Astrocyte of the cerebellum (primary cell): ENCODE results near the gene PHF12.
"Not testable (repeated sequence)": the region's sequence is repeated elsewhere in the genome, so short reads cannot be mapped to it uniquely, and the experiment has no call there.

Source experiments
- DNase-seq: peaks from one replicate; pipeline ENCODE4 v3.0.0-alpha.2; 2011; ENCODE audit warnings: low read depth
- H3K4me3 ChIP-seq: 2 replicates; pipeline ENCODE4 v1.5.1; 2011; ENCODE audit warnings: mild to moderate bottlenecking, low read depth, low read length, moderate library complexity
- in situ Hi-C: cut with HindIII; loops from 2 replicates; pipeline ENCODE4 v1.10.0; 2017; ENCODE audit warnings: low sequenced_read_pairs
- TF ChIP-seq, protein P1 (sequence below): IDR thresholded peaks from 2 replicates; pipeline ENCODE4 v1.5.1; 2012; ENCODE audit warnings: low read length, low read depth, moderate library complexity, mild to moderate bottlenecking; ENCODE audit errors: missing control alignments

PHF12 gene

DNA sequence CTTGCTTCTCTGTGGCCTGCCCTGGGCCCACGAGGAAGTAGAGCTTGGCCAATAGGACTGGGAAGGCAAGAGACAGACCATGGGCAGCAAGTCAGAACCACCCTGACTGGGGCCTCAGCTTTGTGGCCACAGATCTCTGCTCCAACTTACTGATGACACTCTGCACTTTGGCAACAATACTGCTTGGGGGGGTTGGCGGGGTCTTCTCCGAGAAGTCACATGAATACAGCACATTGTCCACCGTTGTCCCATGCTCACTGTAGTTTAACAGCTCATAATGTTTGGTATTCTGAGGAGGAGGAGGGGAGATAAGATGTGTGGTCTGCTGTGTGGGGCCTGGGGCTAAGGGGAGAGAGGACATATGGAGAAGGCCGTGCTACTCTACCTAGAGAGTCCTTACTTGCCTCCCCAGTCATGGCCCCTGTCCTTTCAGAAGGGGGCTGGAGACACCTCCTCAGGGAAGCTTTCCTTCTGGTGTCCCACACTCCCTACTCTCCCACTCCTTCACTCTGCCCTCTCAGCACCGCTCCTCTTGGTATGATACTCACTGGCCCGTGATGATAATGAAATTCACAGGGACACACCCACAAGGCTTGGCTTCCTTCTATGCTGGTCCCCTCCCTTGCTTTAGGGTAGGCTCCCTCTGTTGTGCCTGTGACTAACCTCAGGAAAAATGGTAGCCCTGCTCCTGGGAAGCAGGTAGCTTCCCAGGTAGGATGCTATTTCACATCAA, 44.4 kb downstream of the PHF12 start:
- no peak for DNase-seq
- TF ChIP-seq, protein P1, sequence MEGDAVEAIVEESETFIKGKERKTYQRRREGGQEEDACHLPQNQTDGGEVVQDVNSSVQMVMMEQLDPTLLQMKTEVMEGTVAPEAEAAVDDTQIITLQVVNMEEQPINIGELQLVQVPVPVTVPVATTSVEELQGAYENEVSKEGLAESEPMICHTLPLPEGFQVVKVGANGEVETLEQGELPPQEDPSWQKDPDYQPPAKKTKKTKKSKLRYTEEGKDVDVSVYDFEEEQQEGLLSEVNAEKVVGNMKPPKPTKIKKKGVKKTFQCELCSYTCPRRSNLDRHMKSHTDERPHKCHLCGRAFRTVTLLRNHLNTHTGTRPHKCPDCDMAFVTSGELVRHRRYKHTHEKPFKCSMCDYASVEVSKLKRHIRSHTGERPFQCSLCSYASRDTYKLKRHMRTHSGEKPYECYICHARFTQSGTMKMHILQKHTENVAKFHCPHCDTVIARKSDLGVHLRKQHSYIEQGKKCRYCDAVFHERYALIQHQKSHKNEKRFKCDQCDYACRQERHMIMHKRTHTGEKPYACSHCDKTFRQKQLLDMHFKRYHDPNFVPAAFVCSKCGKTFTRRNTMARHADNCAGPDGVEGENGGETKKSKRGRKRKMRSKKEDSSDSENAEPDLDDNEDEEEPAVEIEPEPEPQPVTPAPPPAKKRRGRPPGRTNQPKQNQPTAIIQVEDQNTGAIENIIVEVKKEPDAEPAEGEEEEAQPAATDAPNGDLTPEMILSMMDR: no peak

DNA sequence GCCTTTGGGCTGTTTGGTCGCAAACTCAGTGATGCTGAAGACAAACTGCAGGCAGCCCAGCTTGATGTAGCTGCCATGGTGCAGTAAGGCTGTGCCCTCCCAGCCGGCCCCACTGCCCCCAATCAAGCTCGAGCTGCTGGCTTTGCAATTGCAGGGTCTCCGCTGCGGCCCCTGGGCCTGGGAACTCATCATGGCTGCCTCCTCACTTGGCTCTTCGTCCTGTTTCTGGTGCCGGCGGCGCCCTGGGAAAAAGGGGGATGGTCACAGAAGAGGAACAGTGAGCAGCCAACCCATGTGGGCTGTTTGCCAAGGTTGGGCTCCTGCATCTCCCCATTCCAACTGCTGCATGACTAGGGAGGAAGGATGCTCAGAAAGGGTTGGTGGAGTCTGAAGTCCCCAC, 45.0 kb downstream of the PHF12 start:
- TF ChIP-seq, protein P1: no peak
- in situ Hi-C loops: loop anchor here (5.0 kb wide), 1 partner anchor 39 kb away; no protein-coding TSS in a partner anchor
- DNase-seq: no peak
- H3K4me3 ChIP-seq: no peak overlapping the region

More for the DNA sequence above, 44.4 kb downstream of the PHF12 start:
- H3K4me3 ChIP-seq: no peak overlapping the region
- in situ Hi-C loops: loop anchor here (5.0 kb wide), 1 partner anchor 40 kb away; no protein-coding TSS in a partner anchor

DNA sequence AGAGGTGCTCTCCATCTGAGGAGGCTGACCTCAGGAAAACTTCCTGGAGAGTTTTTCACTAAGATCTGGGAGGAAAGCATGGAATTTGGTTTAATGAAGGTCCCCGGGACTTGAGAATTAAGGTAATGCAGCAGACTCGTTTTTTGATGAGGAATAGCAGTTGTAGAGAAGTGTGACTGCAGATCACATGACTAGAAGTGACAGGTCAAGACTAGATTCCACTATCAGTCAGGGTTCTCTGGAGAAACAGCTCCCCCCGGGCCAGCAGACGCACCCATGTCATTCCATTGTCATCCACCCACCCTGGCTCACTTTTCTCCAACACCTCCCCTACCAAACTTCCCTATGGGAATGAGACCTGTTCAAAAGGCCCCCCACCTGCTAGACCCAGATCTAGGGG, 46.5 kb downstream of the PHF12 start:
- DNase-seq: no peak
- no peak overlapping the region for H3K4me3 ChIP-seq
- TF ChIP-seq, protein P1: no peak
- in situ Hi-C loops: loop anchor here (5.0 kb wide), 1 partner anchor 37 kb away; no protein-coding TSS in a partner anchor

- H3K4me3 ChIP-seq, DNase-seq, in situ Hi-C loops: not testable (repeated sequence)
Measured at GRCh38 chr17:28903546-28903841, 47.8 kb downstream of the PHF12 start.

DNA sequence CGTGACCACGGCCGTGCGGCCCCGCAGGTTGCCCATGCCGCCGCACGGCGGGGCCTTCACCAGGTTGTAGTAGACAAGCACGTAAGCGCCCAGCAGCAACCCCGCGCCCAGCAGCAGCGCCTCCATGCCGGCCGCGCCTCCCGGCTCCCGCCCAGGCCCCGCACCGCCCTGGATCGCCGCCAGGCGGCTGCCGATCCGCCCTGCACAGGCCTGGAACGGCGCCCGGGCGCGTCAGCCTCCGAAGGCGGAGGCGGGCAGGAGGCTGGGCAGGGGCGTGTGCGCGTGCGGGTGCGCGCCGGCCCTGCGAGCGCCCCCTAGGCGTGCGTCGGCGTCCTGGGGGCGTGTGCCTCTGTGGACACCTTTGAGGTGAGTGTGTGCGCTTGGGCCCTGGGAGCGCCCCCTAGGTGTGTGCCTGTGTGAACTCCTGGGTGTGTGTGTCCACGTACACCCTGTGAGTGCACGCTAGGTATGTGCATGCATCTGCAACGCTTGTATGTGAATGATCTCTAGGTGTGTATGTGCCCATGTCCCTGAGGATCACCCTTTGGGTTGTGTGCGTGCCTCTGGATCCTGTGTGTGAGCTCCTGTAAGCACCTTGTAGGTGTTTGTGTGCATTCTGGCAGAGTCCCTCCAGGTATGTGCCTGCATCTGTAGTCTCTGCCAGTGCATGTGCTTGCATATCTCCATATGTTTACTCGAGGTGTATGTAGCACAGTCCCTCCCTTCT, 48.3 kb downstream of the PHF12 start, which contains the start of gene DHRS13:
Gene DHRS13 (minus strand): TSS at position 261 of the 727 bp plus-strand sequence. CDS start 135 bp downstream, at position 126.
- TF ChIP-seq, protein P1: peak; percentile 73
- in situ Hi-C loops: no loop called here
- peak within 1 kb of the TSS; percentile 44 for H3K4me3 ChIP-seq
- peak; percentile 39 for DNase-seq

DNA sequence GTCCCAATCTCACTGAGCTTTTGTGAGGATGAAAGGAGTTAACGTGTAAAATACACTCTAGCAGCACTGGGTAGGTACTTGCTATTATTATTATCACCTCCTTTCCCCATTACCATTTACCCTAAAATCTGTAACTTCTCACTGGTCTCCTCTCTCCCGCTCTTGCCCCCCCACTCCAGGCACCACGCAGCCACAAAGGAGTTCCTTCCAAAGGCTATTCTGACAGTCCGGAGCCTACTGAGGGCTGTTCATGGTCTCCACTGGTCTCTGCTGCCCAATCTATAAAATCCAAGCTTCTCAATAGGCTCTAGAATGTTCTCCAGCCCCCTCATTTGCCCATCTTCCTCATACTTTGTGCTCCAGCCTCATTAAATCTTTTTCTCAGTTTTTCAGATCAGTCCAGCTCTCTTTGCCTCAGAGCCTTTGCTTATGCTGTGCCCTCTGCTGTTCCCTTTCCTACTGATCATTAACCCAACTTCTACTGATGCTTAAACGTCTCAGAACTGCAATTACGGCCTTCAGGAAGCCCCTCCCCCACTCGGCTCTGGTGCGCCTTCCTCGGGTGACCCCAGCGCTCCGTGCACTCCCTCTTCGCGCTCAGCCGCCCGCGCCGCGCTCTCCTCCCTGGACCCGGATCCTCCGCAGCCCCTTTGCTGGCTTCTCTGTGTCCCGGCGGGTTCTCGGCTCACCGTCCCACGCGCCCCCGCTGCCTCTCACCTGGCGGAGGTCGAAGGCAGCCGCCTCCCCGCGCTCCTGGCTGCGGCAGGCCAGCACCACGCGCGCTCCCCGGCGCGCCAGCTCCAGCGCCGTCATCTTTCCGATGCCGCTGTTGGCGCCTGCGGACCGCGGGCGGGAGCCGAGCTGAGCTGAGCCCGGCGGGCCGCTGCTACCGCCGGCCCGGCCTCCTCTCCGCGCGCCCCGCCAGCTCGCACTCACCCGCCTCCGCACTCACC, 49.2 kb downstream of the PHF12 start:
- peak overlapping the region; percentile 44 for H3K4me3 ChIP-seq
- in situ Hi-C loops: no loop called here
- no peak for DNase-seq
- TF ChIP-seq, protein P1: no peak
